SH-SY5Y (cell line): ENCODE results near the gene ALDH6A1.

Experiments used
- GATA2 ChIP-seq: IDR thresholded peaks from 2 replicates; pipeline ENCODE4 v1.6.1; 2011; ENCODE audit warnings: mild to moderate bottlenecking, low read depth, low read length
- GATA3 ChIP-seq: IDR thresholded peaks from 2 replicates; pipeline ENCODE4 v1.6.1; 2011; ENCODE audit warnings: low read depth, mild to moderate bottlenecking, low read length, moderate library complexity

DNA sequence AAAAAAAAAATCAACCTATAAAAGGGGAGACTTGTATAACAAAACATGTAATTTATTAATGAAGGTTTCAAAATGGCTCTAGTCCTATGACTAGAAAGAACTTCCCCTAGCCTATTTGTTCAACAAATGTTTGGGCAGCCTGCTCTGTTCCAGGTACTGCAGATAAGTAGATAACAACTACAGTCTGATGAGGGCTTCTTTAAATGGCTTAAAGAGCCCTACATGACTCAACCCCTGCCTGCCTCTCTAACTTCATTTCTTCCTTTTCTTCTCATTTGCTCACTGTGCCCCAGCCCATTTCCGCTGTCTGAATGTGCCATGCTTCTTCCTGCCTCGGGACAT lies 21.5 kb downstream of the ALDH6A1 start:
- TF ChIP-seq GATA3 (no peak), GATA2 (no peak)
